ENCODE results near the gene NCOA4.

GRCh38 chr10:46000538-46000937 lies 29.9 kb downstream of the NCOA4 start:
- no peak for TF ChIP-seq CTCF (conservative IDR thresholded peaks at IDR 0.05; ENCODE audit: low read depth, low read length)
- no peak for TF ChIP-seq EZH2 (IDR thresholded peaks at IDR 0.05; ENCODE audit: borderline replicate concordance, low read depth, low read length, poor library complexity, severe bottlenecking)
